Parathyroid adenoma (tissue), 2 donors: ENCODE results near the gene TASP1.

ENCODE experiments used
- H2AFZ ChIP-seq: fragments of 300-600 bp; sonication (generic); one replicate; pipeline ENCODE4 v1.7.0; 2017; ENCODE audit warnings: antibody characterized with exemption, mild to moderate bottlenecking
- H3K27ac ChIP-seq: fragments of 300-600 bp; sonication (generic); one replicate; pipeline ENCODE4 v1.7.0; 2017
- H3K27me3 ChIP-seq: fragments of 300-600 bp; sonication (generic); one replicate; pipeline ENCODE4 v1.7.0; 2017; ENCODE audit warnings: low read length; ENCODE audit not compliant: control insufficient read depth, insufficient read depth
- H3K36me3 ChIP-seq: fragments of 300-600 bp; sonication (generic); one replicate; pipeline ENCODE4 v1.7.0; 2017; ENCODE audit warnings: low read length; ENCODE audit not compliant: control insufficient read depth, insufficient read depth
- H3K4me1 ChIP-seq: fragments of 300-600 bp; sonication (generic); one replicate; pipeline ENCODE4 v1.7.0; 2017; ENCODE audit warnings: control low read depth
- H3K4me2 ChIP-seq: fragments of 300-600 bp; sonication (generic); one replicate; pipeline ENCODE4 v1.7.0; 2017; ENCODE audit warnings: low read length
- H3K4me3 ChIP-seq: fragments of 300-600 bp; sonication (generic); one replicate; pipeline ENCODE4 v1.7.0; 2017; ENCODE audit warnings: low read depth, low read length
- H3K79me2 ChIP-seq: fragments of 300-600 bp; sonication (generic); one replicate; pipeline ENCODE4 v1.7.0; 2017; ENCODE audit warnings: control low read depth
- H3K9ac ChIP-seq: fragments of 300-600 bp; sonication (generic); one replicate; pipeline ENCODE4 v1.7.0; 2017; ENCODE audit warnings: mild to moderate bottlenecking
- H3K9me3 ChIP-seq: fragments of 300-600 bp; sonication (generic); one replicate; pipeline ENCODE4 v1.7.0; 2017; ENCODE audit warnings: low read length; ENCODE audit not compliant: control insufficient read depth
- CTCF ChIP-seq: fragments of 300-600 bp; sonication (generic); IDR thresholded peaks from one replicate; pipeline ENCODE4 v1.7.0; 2017; ENCODE audit warnings: antibody characterized with exemption, mild to moderate bottlenecking
- donor health status: primary hyperparathyroidism.

Gene TASP1

GRCh38 chr20:13478366-13478765 lies 160.4 kb downstream of the TASP1 start:
- no peak overlapping the region for H3K9ac ChIP-seq
- no peak overlapping the region for H2AFZ ChIP-seq
- H3K79me2 ChIP-seq, result no peaks in the 10 kb centered on the region
- H3K27ac ChIP-seq, result no peak overlapping the region
- no peaks in the 10 kb centered on the region for H3K27me3 ChIP-seq
- no peak for TF ChIP-seq CTCF
- H3K9me3 ChIP-seq, result no peaks in the 10 kb centered on the region
- no peaks in the 10 kb centered on the region for H3K4me1 ChIP-seq
- no peak overlapping the region for H3K4me2 ChIP-seq
- no peaks in the 10 kb centered on the region for H3K36me3 ChIP-seq
- H3K4me3 ChIP-seq, result no peak overlapping the region

GRCh38 chr20:13474467-13474866 lies 164.3 kb downstream of the TASP1 start:
- no peaks in the 10 kb centered on the region for H3K27me3 ChIP-seq
- H3K27ac ChIP-seq, result no peak overlapping the region
- TF ChIP-seq CTCF, result no peak
- H3K79me2 ChIP-seq, result no peaks in the 10 kb centered on the region
- no peaks in the 10 kb centered on the region for H3K9me3 ChIP-seq
- no peaks in the 10 kb centered on the region for H3K36me3 ChIP-seq
- H3K4me2 ChIP-seq, result no peak overlapping the region
- H3K4me3 ChIP-seq, result no peak overlapping the region
- no peaks in the 10 kb centered on the region for H3K4me1 ChIP-seq
- no peak overlapping the region for H2AFZ ChIP-seq
- H3K9ac ChIP-seq, result no peak overlapping the region

GRCh38 chr20:13469262-13469661 lies 169.5 kb downstream of the TASP1 start:
- no peak overlapping the region for H3K9ac ChIP-seq
- no peaks in the 10 kb centered on the region for H3K36me3 ChIP-seq
- H3K4me2 ChIP-seq, result no peak overlapping the region
- H2AFZ ChIP-seq, result no peak overlapping the region
- H3K27ac ChIP-seq, result no peak overlapping the region
- no peaks in the 10 kb centered on the region for H3K9me3 ChIP-seq
- no peaks in the 10 kb centered on the region for H3K79me2 ChIP-seq
- H3K4me1 ChIP-seq, result no peaks in the 10 kb centered on the region
- no peak for TF ChIP-seq CTCF
- H3K27me3 ChIP-seq, result no peaks in the 10 kb centered on the region
- no peak overlapping the region for H3K4me3 ChIP-seq

GRCh38 chr20:13468166-13468565 lies 170.6 kb downstream of the TASP1 start:
- no peaks in the 10 kb centered on the region for H3K27me3 ChIP-seq

More at GRCh38 chr20:13468166-13468565, 170.6 kb downstream of the TASP1 start:
- Histone ChIP-seq H3K79me2 (no peaks in the 10 kb centered on the region), H3K9ac (no peak overlapping the region), H3K4me2 (no peak overlapping the region), H3K9me3 (no peaks in the 10 kb centered on the region), H2AFZ (no peak overlapping the region), H3K4me3 (no peak overlapping the region), H3K4me1 (no peaks in the 10 kb centered on the region), H3K36me3 (no peaks in the 10 kb centered on the region), H3K27ac (no peak overlapping the region)
- no peak for TF ChIP-seq CTCF
